ENCODE measurements around the gene MSANTD2.
A peak's percentile ranks its signal among the peaks of the same experiment; 100 is the strongest.

The MSANTD2 gene

GRCh38 chr11:124821995-124822730, 22.0 kb upstream of the MSANTD2 start:
- DNase-seq (ENCODE audit: low read depth) = no peak

- no peak for DNase-seq (ENCODE audit: low read depth)
These were observed 16.8 kb upstream of the MSANTD2 start for GRCh38 chr11:124817036-124817435.

GRCh38 chr11:124814739-124815138, 14.5 kb upstream of the MSANTD2 start:
- DNase-seq (ENCODE audit: low read depth) = no peak

- peak; percentile 33 for DNase-seq (ENCODE audit: low read depth)
These were observed 12.7 kb upstream of the MSANTD2 start for GRCh38 chr11:124812876-124813275.

GRCh38 chr11:124811399-124812125, 11.4 kb upstream of the MSANTD2 start:
- no peak for DNase-seq (ENCODE audit: low read depth)

- DNase-seq (ENCODE audit: low read depth) = no peak
These were observed 7.6 kb upstream of the MSANTD2 start for GRCh38 chr11:124807660-124808270.

GRCh38 chr11:124807201-124807600, 7.0 kb upstream of the MSANTD2 start:
- DNase-seq (ENCODE audit: low read depth) = no peak

- no peak for DNase-seq (ENCODE audit: low read depth)
These were observed 4.7 kb upstream of the MSANTD2 start for GRCh38 chr11:124804884-124805283.

- DNase-seq (ENCODE audit: low read depth) = no peak
These were observed 1.6 kb upstream of the MSANTD2 start for GRCh38 chr11:124801636-124802312.

- DNase-seq (ENCODE audit: low read depth) = peak; percentile 64
These were observed 808 bp upstream of the MSANTD2 start for GRCh38 chr11:124801014-124801413.

GRCh38 chr11:124799348-124800225, 619 bp downstream of the MSANTD2 start:
- peak; percentile 46 for DNase-seq (ENCODE audit: low read depth)

GRCh38 chr11:124798991-124799347, 1.2 kb downstream of the MSANTD2 start:
- DNase-seq (ENCODE audit: low read depth) = peak; percentile 78

- DNase-seq (ENCODE audit: low read depth) = no peak
These were observed 3.9 kb downstream of the MSANTD2 start for GRCh38 chr11:124796312-124796711.

GRCh38 chr11:124793466-124794278, 6.5 kb downstream of the MSANTD2 start:
- DNase-seq (ENCODE audit: low read depth) = peak; percentile 75

- peak; percentile 19 for DNase-seq (ENCODE audit: low read depth)
These were observed 8.4 kb downstream of the MSANTD2 start for GRCh38 chr11:124791626-124792341.

GRCh38 chr11:124788521-124788920, 11.7 kb downstream of the MSANTD2 start:
- peak; percentile 46 for DNase-seq (ENCODE audit: low read depth)

- DNase-seq (ENCODE audit: low read depth) = no peak
These were observed 16.2 kb downstream of the MSANTD2 start for GRCh38 chr11:124784051-124784450.

GRCh38 chr11:124783002-124783401, 17.2 kb downstream of the MSANTD2 start:
- no peak for DNase-seq (ENCODE audit: low read depth)

- no peak for DNase-seq (ENCODE audit: low read depth)
These were observed 20.6 kb downstream of the MSANTD2 start for GRCh38 chr11:124779568-124779967.

- DNase-seq (ENCODE audit: low read depth) = peak; percentile 35
These were observed 21.9 kb downstream of the MSANTD2 start for GRCh38 chr11:124778281-124778680.

Measured in ELR (cell line).